ENCODE results near the gene NIPA2. TPM values are rescaled to one million over a fixed set of nuclear protein-coding genes. Genes with fewer than 3 reads are reported as not detected.
"Not testable (repeated sequence)": the region's sequence is repeated elsewhere in the genome, so short reads cannot be mapped to it uniquely, and the experiment has no call there.

NIPA2 gene
- total and polyA plus RNA-seq, 2 of the 13 experiments (the other 11 are each of a cell fraction or from before 2014, with no cell fraction given), result 29.0 to 56.2 TPM

- in situ Hi-C loops (cut with HindIII; ENCODE audit: extremely low pct_ligation_motif_present, low pct_unique_long_range_greater_than_20kb); H3K36me3 ChIP-seq (replicated peaks in 1 of 2; ENCODE audit: control insufficient read depth in 1 of 2, insufficient read depth in 2 of 2, low read length in 2 of 2); H3K4me3 ChIP-seq (replicated peaks in 1 of 3; ENCODE audit: insufficient read depth in 1 of 3, low read depth in 2 of 3, low read length in 3 of 3); CTCF ChIA-PET (ENCODE audit: low intra/inter-chr PET ratio, low total read pairs); intact Hi-C loops (cut with micrococcal nuclease; ENCODE audit: unreplicated experiment); FAIRE-seq; H3K27me3 ChIP-seq (ENCODE audit: control insufficient read depth in 1 of 2, insufficient read depth in 2 of 2, low read length in 2 of 2); H3K9me3 ChIP-seq (ENCODE audit: low read length); DNase-seq (ENCODE audit: low spot score); H3K4me1 ChIP-seq (ENCODE audit: insufficient read depth, low read length); BruUV-seq (replicated peaks); POLR2A ChIA-PET; H3K9ac ChIP-seq (ENCODE audit: insufficient read depth, low read depth, low read length); H2AFZ ChIP-seq (ENCODE audit: low read length); ATAC-seq; H3K27ac ChIP-seq (ENCODE audit: extremely low read length, insufficient read depth, low read length); H3K4me2 ChIP-seq (ENCODE audit: low read depth, low read length): not testable (repeated sequence)
- Histone ChIP-seq H4K20me1 (ENCODE audit: insufficient read depth, low read length) (peaks cover 18% of the 10 kb centered on the region; the same call in 1 of the 2 replicates), H3K79me2 (ENCODE audit: insufficient read depth, low read length) (peaks cover 29% of the 10 kb centered on the region)
- WGBS (ENCODE audit: low lambda C conversion rate), result over 99% methylated on average over 9 of the region's 9 CpGs
These were observed 30.6 kb upstream of the NIPA2 start for GRCh38 chr15:22807831-22808230.

- no TSS peak for BruUV-seq (replicated peaks)
- intact Hi-C loops (cut with micrococcal nuclease; ENCODE audit: unreplicated experiment) (no loop called here), in situ Hi-C loops (cut with HindIII; ENCODE audit: extremely low pct_ligation_motif_present, low pct_unique_long_range_greater_than_20kb) (no loop called here)
- no peak for FAIRE-seq
- Histone ChIP-seq H3K9me3 (ENCODE audit: low read length) (no peaks in the 10 kb centered on the region), H3K79me2 (ENCODE audit: insufficient read depth, low read length) (peaks cover 25% of the 10 kb centered on the region), H3K27me3 (ENCODE audit: control insufficient read depth in 1 of 2, insufficient read depth in 2 of 2, low read length in 2 of 2) (no peaks in the 10 kb centered on the region), H3K4me2 (ENCODE audit: low read depth, low read length) (no peak overlapping the region), H2AFZ (ENCODE audit: low read length) (no peak overlapping the region), H3K27ac (ENCODE audit: extremely low read length, insufficient read depth, low read length) (no peak overlapping the region), H3K4me1 (ENCODE audit: insufficient read depth, low read length) (0 out of 2 replicates have a peak, but pooled peaks cover 9% of the 10 kb centered on the region), H4K20me1 (ENCODE audit: insufficient read depth, low read length) (peaks cover 18% of the 10 kb centered on the region; the same call in 1 of the 2 replicates), H3K4me3 (replicated peaks in 1 of 3; ENCODE audit: insufficient read depth in 1 of 3, low read depth in 2 of 3, low read length in 3 of 3) (no peak overlapping the region), H3K36me3 (replicated peaks in 1 of 2; ENCODE audit: control insufficient read depth in 1 of 2, insufficient read depth in 2 of 2, low read length in 2 of 2) (peaks cover 4 to 10% of the 10 kb centered on the region in 2 experiments; a peak in 3 of 5 replicates), H3K9ac (ENCODE audit: insufficient read depth, low read depth, low read length) (no peak overlapping the region)
- DNase-seq (ENCODE audit: low spot score), result no peak
- no peak for ATAC-seq
- CTCF ChIA-PET (ENCODE audit: low intra/inter-chr PET ratio, low total read pairs), result no interaction called here
- WGBS (ENCODE audit: low lambda C conversion rate), result 100% methylated on average over 4 of the region's 4 CpGs
- TF ChIP-seq ADNP (CRISPR knock-in tag; IDR thresholded peaks at IDR 0.05), result no peak
- TF ChIP-seq PCBP1 (IDR thresholded peaks at IDR 0.05; ENCODE audit: borderline replicate concordance, low read depth, low read length), result no peak
- TF ChIP-seq TFE3 (CRISPR knock-in tag; IDR thresholded peaks at IDR 0.05), result no peak
- TF ChIP-seq ZNF383 (CRISPR knock-in tag; IDR thresholded peaks at IDR 0.05; ENCODE audit: borderline replicate concordance), result no peak
- TF ChIP-seq ZFP36 (IDR thresholded peaks at IDR 0.05; ENCODE audit: borderline replicate concordance, low read depth, low read length, partially characterized antibody), result no peak
- POLR2A ChIA-PET, result no interaction called here
These were observed 30.2 kb upstream of the NIPA2 start for GRCh38 chr15:22808240-22808639.
